K562 (cell line): Measurements from ENCODE around the gene ROMO1. TPM values are rescaled to one million over a fixed set of nuclear protein-coding genes. Genes with fewer than 3 reads are reported as not detected.

ENCODE experiments used
- ADNP ChIP-seq: fragments of 200-800 bp; sonication (Bioruptor generic); IDR thresholded peaks from 2 replicates; pipeline ENCODE4 v1.6.1; 2016; ENCODE audit warnings: missing genetic modification characterization, missing compliant biosample characterization
- C11orf30 ChIP-seq: fragments of 450-650 bp; IDR thresholded peaks from 2 replicates; pipeline ENCODE4 v1.6.1; 2016; ENCODE audit warnings: low read depth, mild to moderate bottlenecking
- GATA2 ChIP-seq: sonication (generic); formaldehyde crosslinking; IDR thresholded peaks from 2 replicates; pipeline ENCODE4 v1.4.0; 2020; ENCODE audit warnings: mild to moderate bottlenecking, missing genetic modification reagents
- GATAD2B ChIP-seq: fragments of 450-650 bp; IDR thresholded peaks from 2 replicates; pipeline ENCODE4 v1.6.1; 2017; ENCODE audit warnings: mild to moderate bottlenecking, borderline replicate concordance
- JUNB ChIP-seq: fragments of 450-650 bp; formaldehyde crosslinking; conservative IDR thresholded peaks from 2 replicates; pipeline ENCODE4 v1.4.0; 2020; ENCODE audit warnings: mild to moderate bottlenecking
- MAFG ChIP-seq: fragments of 450-650 bp; conservative IDR thresholded peaks from 2 replicates; pipeline ENCODE4 v1.6.1; 2016; ENCODE audit warnings: missing genetic modification characterization, missing compliant biosample characterization
- MBD1 ChIP-seq: fragments of 250-450 bp; sonication (Bioruptor Pico); IDR thresholded peaks from 2 replicates; pipeline ENCODE4 v1.8.0; 2022; ENCODE audit warnings: inconsistent platforms
- NCOA4 ChIP-seq: fragments of 450-650 bp; IDR thresholded peaks from 2 replicates; pipeline ENCODE4 v1.6.1; 2018; ENCODE audit warnings: mild to moderate bottlenecking; ENCODE audit not compliant: partially characterized antibody
- NR2C1 ChIP-seq, 2 experiments: fragments of 450-650 bp; IDR thresholded peaks; 2 replicates each; pipeline ENCODE4 v1.6.1; 2017; ENCODE audit warnings: mild to moderate bottlenecking in 2 of 2, antibody characterized with exemption in 1 of 2, inconsistent platforms in 1 of 2, missing compliant biosample characterization in 1 of 2, missing genetic modification characterization in 1 of 2
- POLR2B ChIP-seq: fragments of 450-650 bp; IDR thresholded peaks from 2 replicates; pipeline ENCODE4 v1.6.1; 2018; ENCODE audit warnings: low read depth; ENCODE audit not compliant: partially characterized antibody
- RBM14 ChIP-seq: fragments of 200-400 bp; formaldehyde crosslinking; IDR thresholded peaks from 2 replicates; pipeline ENCODE4 v1.6.1; 2018; ENCODE audit warnings: low read depth, mild to moderate bottlenecking, low read length, moderate library complexity, borderline replicate concordance; ENCODE audit not compliant: insufficient read depth
- ZNF511 ChIP-seq: sonication (generic); formaldehyde crosslinking; IDR thresholded peaks from 2 replicates; pipeline ENCODE4 v1.8.0; 2022; ENCODE audit warnings: mild to moderate bottlenecking, missing genetic modification reagents
- polyA plus RNA-seq, 8 experiments: library from polyadenylated mRNA; depleted of rRNA in 4 of 8; stranded (reverse) in 5 of 8; unstranded in 3 of 8; fragments of >200 nt; fragmentation: Nextera tagmentation in 2 of 8; fragmentation: Illumina TruSeq in 1 of 8; extraction: Ambion mirVana in 2 of 8; extraction: Trizol in 1 of 8; gene quantifications; 2 replicates each; pipeline versions ENCODE4 v1.2.1 to v1.2.3, GENCODE V29; 2011 to 2014; ENCODE audit warnings: inconsistent platforms in 1 of 8, missing spikeins in 1 of 8
- total RNA-seq, 7 experiments: library from RNA; depleted of rRNA in 6 of 7; stranded (reverse); fragments of >200 nt in 6 of 7; fragmentation: Illumina TruSeq in 2 of 7; extraction: Trizol in 2 of 7; gene quantifications; 2 replicates each; pipeline versions ENCODE4 v1.2.1 to v1.2.3, GENCODE V29; 2011 to 2021; ENCODE audit warnings: low replicate concordance in 1 of 7
- TF ChIP-seq, protein P1 (sequence below): fragments of 450-650 bp; formaldehyde crosslinking; IDR thresholded peaks from 2 replicates; pipeline ENCODE4 v1.4.0; 2020; ENCODE audit warnings: mild to moderate bottlenecking

The ROMO1 gene
- total and polyA plus RNA-seq, 9 of the 15 experiments (the other 6 are each of a cell fraction or from before 2014, with no cell fraction given) = 31.8 to 741 (median 226) TPM

- TF ChIP-seq ZNF511 (CRISPR knock-in tag) = no peak
- no peak for TF ChIP-seq ADNP (tag)
- TF ChIP-seq JUNB (CRISPR knock-in tag) = no peak
- no peak for TF ChIP-seq MBD1 (CRISPR knock-in tag)
- no peak for TF ChIP-seq NR2C1 (IDR thresholded peaks at IDR 0.05)
- no peak for TF ChIP-seq NR2C1 (tag; IDR thresholded peaks at IDR 0.05)
- no peak for TF ChIP-seq RBM14
- TF ChIP-seq GATAD2B = no peak
- peak; percentile 55 for TF ChIP-seq POLR2B
- TF ChIP-seq NCOA4 = no peak
- no peak for TF ChIP-seq C11orf30
- TF ChIP-seq GATA2 (CRISPR knock-in tag) = no peak
- TF ChIP-seq, protein P1, sequence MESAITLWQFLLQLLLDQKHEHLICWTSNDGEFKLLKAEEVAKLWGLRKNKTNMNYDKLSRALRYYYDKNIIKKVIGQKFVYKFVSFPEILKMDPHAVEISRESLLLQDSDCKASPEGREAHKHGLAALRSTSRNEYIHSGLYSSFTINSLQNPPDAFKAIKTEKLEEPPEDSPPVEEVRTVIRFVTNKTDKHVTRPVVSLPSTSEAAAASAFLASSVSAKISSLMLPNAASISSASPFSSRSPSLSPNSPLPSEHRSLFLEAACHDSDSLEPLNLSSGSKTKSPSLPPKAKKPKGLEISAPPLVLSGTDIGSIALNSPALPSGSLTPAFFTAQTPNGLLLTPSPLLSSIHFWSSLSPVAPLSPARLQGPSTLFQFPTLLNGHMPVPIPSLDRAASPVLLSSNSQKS = no peak
- no peak for TF ChIP-seq MAFG (tag)
These were observed 3.9 kb downstream of the ROMO1 start (continued) for GRCh38 chr20:35702824-35703695.
